ENCODE results near the gene PPP1R3C.
A peak's percentile ranks its signal among the peaks of the same experiment; 100 is the strongest.

Gene PPP1R3C

GRCh38 chr10:91632671-91633550 is at the start of gene PPP1R3C:
Gene PPP1R3C, minus strand, starts transcription at chr10:91633071. Its CDS starts 102 bp downstream, at chr10:91632969.
- peak; percentile 64 for DNase-seq

GRCh38 chr10:91681361-91682276 is 48.7 kb upstream of the PPP1R3C start:
- DNase-seq = no peak

- no peak for DNase-seq
Observed at GRCh38 chr10:91680487-91680886, 47.6 kb upstream of the PPP1R3C start.

GRCh38 chr10:91679296-91679695 is 46.4 kb upstream of the PPP1R3C start:
- DNase-seq = no peak

- DNase-seq = no peak
Observed at GRCh38 chr10:91677911-91678310, 45.0 kb upstream of the PPP1R3C start.

GRCh38 chr10:91672021-91672608 is 39.2 kb upstream of the PPP1R3C start:
- no peak for DNase-seq

- DNase-seq = no peak
Observed at GRCh38 chr10:91668913-91669312, 36.0 kb upstream of the PPP1R3C start.

- no peak for DNase-seq
Observed at GRCh38 chr10:91665842-91666241, 33.0 kb upstream of the PPP1R3C start.

GRCh38 chr10:91664426-91664825 is 31.6 kb upstream of the PPP1R3C start:
- DNase-seq = no peak

- no peak for DNase-seq
Observed at GRCh38 chr10:91662993-91663392, 30.1 kb upstream of the PPP1R3C start.

GRCh38 chr10:91653219-91653870 is 20.5 kb upstream of the PPP1R3C start:
- no peak for DNase-seq

- DNase-seq = no peak
Observed at GRCh38 chr10:91652364-91652763, 19.5 kb upstream of the PPP1R3C start.

- no peak for DNase-seq
Observed at GRCh38 chr10:91643700-91644099, 10.8 kb upstream of the PPP1R3C start.

- DNase-seq = no peak
Observed at GRCh38 chr10:91642831-91643692, 10.2 kb upstream of the PPP1R3C start.

GRCh38 chr10:91636892-91637291 is 4.0 kb upstream of the PPP1R3C start:
- DNase-seq = no peak

- peak; percentile 5 for DNase-seq
Observed at GRCh38 chr10:91635401-91636400, 2.8 kb upstream of the PPP1R3C start.

GRCh38 chr10:91634898-91635297 is 2.0 kb upstream of the PPP1R3C start:
- no peak for DNase-seq

GRCh38 chr10:91634246-91634645 is 1.4 kb upstream of the PPP1R3C start:
- no peak for DNase-seq

GRCh38 chr10:91630625-91631024 is 2.2 kb downstream of the PPP1R3C start:
- DNase-seq = no peak

Data from NCI-H2107 (cell line).